Right lobe of liver (tissue), 4 donors: Measurements from ENCODE around the gene ARID4B.

ENCODE experiments used
- POLR2A ChIP-seq: fragments of 450-650 bp; IDR thresholded peaks from one replicate; pipeline ENCODE4 v1.6.1; 2017; ENCODE audit warnings: antibody characterized with exemption, mild to moderate bottlenecking
- TF ChIP-seq, protein P1 (sequence below), 4 donors: fragments of 200-600 bp in 3 of 4; fragments of 450-650 bp in 1 of 4; IDR thresholded peaks; one replicate each; pipeline versions ENCODE4 v1.5.1 to v1.8.0; 2016 to 2022; ENCODE audit warnings: antibody characterized with exemption in 4 of 4, mild to moderate bottlenecking in 2 of 4
- donor health status: DM: no; HTN: no; CAD: no.
- donor health status: DM: no; HTN: no; CAD: no.
- donor health status: DM: no; HTN: yes; CAD: no.

DNA sequence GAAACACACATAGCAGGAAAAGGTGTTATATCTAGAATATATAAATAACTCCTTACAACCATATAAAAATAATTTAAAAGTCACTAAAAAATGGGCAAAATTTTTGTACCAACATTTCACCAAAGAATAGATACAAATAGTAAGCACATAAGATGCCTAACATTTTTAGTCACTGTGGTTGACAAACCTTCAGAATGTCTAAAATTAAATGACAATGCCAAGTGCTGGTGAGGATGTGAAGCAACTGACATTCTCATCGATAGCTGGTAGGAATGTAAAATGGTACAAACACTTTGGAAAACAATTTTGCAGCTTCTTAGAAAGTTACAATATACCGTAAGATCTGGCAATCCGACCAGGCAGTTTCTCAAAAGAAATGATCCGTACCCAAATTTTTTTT, 185.0 kb downstream of the ARID4B start:
- TF ChIP-seq, protein P1, sequence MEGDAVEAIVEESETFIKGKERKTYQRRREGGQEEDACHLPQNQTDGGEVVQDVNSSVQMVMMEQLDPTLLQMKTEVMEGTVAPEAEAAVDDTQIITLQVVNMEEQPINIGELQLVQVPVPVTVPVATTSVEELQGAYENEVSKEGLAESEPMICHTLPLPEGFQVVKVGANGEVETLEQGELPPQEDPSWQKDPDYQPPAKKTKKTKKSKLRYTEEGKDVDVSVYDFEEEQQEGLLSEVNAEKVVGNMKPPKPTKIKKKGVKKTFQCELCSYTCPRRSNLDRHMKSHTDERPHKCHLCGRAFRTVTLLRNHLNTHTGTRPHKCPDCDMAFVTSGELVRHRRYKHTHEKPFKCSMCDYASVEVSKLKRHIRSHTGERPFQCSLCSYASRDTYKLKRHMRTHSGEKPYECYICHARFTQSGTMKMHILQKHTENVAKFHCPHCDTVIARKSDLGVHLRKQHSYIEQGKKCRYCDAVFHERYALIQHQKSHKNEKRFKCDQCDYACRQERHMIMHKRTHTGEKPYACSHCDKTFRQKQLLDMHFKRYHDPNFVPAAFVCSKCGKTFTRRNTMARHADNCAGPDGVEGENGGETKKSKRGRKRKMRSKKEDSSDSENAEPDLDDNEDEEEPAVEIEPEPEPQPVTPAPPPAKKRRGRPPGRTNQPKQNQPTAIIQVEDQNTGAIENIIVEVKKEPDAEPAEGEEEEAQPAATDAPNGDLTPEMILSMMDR (IDR thresholded peaks at IDR 0.05), result no peak
- TF ChIP-seq POLR2A, result no peak
